PFSK-1 (cell line): ENCODE results near the gene FNIP1.

Experiments
- FOXP2 ChIP-seq: optimal IDR thresholded peaks from 2 replicates; pipeline ENCODE3; 2011; ENCODE audit warnings: borderline replicate concordance, control low read depth, inconsistent platforms; ENCODE audit not compliant: insufficient read depth; ENCODE audit errors: extremely low read length, extremely low read depth
- POLR2AphosphoS5 ChIP-seq: IDR thresholded peaks from 2 replicates; pipeline ENCODE4 v1.6.1; 2012; ENCODE audit warnings: low read depth, mild to moderate bottlenecking, control low read depth, low read length, moderate library complexity
- SIN3A ChIP-seq: IDR thresholded peaks from 2 replicates; pipeline ENCODE4 v1.6.1; 2012; ENCODE audit warnings: mild to moderate bottlenecking, low read length, moderate library complexity, borderline replicate concordance; ENCODE audit not compliant: insufficient read depth
- TAF1 ChIP-seq: IDR thresholded peaks from 2 replicates; pipeline ENCODE4 v1.6.1; 2012; ENCODE audit warnings: low read length, control low read depth, borderline replicate concordance; ENCODE audit not compliant: insufficient read depth
- TF ChIP-seq, protein P1 (sequence below), 2 experiments: IDR thresholded peaks; 2 replicates each; pipeline versions ENCODE4 v1.6.1 to v1.8.0; 2011 to 2012; ENCODE audit warnings: low read depth in 2 of 2, low read length in 2 of 2, control low read depth in 1 of 2, inconsistent platforms in 1 of 2, mild to moderate bottlenecking in 1 of 2, moderate library complexity in 1 of 2; ENCODE audit not compliant: insufficient read depth in 1 of 2

The FNIP1 gene

DNA sequence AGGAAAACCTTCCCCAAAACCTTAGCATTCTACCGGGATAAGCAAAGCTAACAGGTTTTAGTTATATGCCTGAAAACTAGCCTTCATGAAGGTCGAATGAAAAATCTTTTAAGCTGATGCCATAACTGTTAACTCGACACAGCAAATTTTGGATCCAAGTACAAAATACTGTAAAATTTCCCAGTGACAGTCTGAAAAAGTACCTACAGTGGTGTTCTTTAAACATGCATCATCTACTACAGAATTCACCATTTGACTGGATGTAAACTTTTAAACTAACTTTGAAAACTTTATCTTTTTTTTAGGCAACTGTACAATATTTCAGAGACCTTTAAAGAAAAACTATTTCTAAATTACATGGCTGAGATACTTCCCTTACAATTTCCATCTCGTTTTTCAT, 162.6 kb downstream of the FNIP1 start:
- TF ChIP-seq, protein P1, sequence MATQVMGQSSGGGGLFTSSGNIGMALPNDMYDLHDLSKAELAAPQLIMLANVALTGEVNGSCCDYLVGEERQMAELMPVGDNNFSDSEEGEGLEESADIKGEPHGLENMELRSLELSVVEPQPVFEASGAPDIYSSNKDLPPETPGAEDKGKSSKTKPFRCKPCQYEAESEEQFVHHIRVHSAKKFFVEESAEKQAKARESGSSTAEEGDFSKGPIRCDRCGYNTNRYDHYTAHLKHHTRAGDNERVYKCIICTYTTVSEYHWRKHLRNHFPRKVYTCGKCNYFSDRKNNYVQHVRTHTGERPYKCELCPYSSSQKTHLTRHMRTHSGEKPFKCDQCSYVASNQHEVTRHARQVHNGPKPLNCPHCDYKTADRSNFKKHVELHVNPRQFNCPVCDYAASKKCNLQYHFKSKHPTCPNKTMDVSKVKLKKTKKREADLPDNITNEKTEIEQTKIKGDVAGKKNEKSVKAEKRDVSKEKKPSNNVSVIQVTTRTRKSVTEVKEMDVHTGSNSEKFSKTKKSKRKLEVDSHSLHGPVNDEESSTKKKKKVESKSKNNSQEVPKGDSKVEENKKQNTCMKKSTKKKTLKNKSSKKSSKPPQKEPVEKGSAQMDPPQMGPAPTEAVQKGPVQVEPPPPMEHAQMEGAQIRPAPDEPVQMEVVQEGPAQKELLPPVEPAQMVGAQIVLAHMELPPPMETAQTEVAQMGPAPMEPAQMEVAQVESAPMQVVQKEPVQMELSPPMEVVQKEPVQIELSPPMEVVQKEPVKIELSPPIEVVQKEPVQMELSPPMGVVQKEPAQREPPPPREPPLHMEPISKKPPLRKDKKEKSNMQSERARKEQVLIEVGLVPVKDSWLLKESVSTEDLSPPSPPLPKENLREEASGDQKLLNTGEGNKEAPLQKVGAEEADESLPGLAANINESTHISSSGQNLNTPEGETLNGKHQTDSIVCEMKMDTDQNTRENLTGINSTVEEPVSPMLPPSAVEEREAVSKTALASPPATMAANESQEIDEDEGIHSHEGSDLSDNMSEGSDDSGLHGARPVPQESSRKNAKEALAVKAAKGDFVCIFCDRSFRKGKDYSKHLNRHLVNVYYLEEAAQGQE (IDR thresholded peaks at IDR 0.05; ENCODE audit: insufficient read depth in 1 of 2, low read depth in 2 of 2, low read length in 2 of 2), result no peak
- TF ChIP-seq SIN3A (no peak), TAF1 (no peak), POLR2AphosphoS5 (no peak), FOXP2 (no peak)

- TF ChIP-seq POLR2AphosphoS5 (no peak), SIN3A (no peak)
- TF ChIP-seq, protein P1 (IDR thresholded peaks at IDR 0.05; ENCODE audit: insufficient read depth in 1 of 2, low read depth in 2 of 2, low read length in 2 of 2), result no peak
Measured at GRCh38 chr5:131633830-131634229, 163.0 kb downstream of the FNIP1 start.

GRCh38 chr5:131630963-131631350, 165.9 kb downstream of the FNIP1 start:
- TF ChIP-seq FOXP2 (no peak), TAF1 (no peak), POLR2AphosphoS5 (no peak), SIN3A (no peak)
- TF ChIP-seq, protein P1 (IDR thresholded peaks at IDR 0.05; ENCODE audit: insufficient read depth in 1 of 2, low read depth in 2 of 2, low read length in 2 of 2), result no peak

GRCh38 chr5:131630208-131630962, 166.4 kb downstream of the FNIP1 start:
- no peak for TF ChIP-seq SIN3A
- TF ChIP-seq FOXP2, result no peak
- no peak for TF ChIP-seq TAF1
- TF ChIP-seq, protein P1 (IDR thresholded peaks at IDR 0.05; ENCODE audit: insufficient read depth in 1 of 2, low read depth in 2 of 2, low read length in 2 of 2), result no peak
- TF ChIP-seq POLR2AphosphoS5, result no peak
